Measurements from ENCODE around the gene RGS6.

Gene RGS6

GRCh38 chr14:72519543-72519942, 587.3 kb downstream of the RGS6 start:
- DNase-seq: no peak
- intact Hi-C loops (cut with DNase I): loop anchor here (5.0 kb wide), 1 partner anchor 388 kb away; no protein-coding TSS in a partner anchor

DNA sequence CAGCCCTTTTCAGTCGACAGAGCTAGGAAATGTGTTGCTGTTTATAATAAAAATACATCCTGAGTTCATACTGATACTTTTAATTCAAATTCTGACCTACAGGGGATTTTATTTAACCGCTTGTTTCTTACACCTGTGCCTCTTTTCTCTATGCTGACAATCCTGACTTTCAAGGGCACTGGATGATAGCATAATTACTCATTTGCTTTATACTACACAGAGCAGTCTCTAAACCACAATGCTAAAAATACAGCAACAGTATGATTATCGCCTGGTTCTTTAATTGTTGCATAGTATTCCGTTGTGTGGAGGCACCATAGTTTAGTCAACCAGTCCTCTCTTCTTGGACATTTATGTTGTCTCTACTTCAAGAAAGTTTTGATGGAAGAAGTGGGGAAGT, 588.8 kb downstream of the RGS6 start:
- DNase-seq: no peak
- intact Hi-C loops (cut with DNase I): no loop called here

- intact Hi-C loops (cut with DNase I): no loop called here
- DNase-seq: no peak
Observed at GRCh38 chr14:72521968-72522741, 589.9 kb downstream of the RGS6 start.

GRCh38 chr14:72522847-72523246, 590.6 kb downstream of the RGS6 start:
- intact Hi-C loops (cut with DNase I): no loop called here
- DNase-seq: no peak

- DNase-seq: no peak
- intact Hi-C loops (cut with DNase I): no loop called here
Observed at GRCh38 chr14:72523424-72524294, 591.4 kb downstream of the RGS6 start.

DNA sequence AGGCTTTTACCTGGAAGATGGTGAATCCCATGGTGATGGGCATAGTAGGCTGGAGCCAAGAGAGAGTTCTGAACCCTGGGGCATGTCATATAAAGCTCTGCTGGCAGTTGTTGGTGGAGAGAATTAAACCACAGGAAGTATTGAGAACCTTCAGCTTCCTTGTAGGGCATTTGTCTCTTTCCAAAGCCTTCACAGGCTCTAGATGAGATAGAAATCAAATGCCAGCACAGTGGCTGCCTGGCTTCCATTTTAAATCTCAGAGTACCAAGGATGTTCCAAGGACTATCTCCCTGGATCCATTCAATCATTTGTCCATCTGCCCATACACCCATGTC, 592.0 kb downstream of the RGS6 start:
- intact Hi-C loops (cut with DNase I): no loop called here
- DNase-seq: no peak

DNA sequence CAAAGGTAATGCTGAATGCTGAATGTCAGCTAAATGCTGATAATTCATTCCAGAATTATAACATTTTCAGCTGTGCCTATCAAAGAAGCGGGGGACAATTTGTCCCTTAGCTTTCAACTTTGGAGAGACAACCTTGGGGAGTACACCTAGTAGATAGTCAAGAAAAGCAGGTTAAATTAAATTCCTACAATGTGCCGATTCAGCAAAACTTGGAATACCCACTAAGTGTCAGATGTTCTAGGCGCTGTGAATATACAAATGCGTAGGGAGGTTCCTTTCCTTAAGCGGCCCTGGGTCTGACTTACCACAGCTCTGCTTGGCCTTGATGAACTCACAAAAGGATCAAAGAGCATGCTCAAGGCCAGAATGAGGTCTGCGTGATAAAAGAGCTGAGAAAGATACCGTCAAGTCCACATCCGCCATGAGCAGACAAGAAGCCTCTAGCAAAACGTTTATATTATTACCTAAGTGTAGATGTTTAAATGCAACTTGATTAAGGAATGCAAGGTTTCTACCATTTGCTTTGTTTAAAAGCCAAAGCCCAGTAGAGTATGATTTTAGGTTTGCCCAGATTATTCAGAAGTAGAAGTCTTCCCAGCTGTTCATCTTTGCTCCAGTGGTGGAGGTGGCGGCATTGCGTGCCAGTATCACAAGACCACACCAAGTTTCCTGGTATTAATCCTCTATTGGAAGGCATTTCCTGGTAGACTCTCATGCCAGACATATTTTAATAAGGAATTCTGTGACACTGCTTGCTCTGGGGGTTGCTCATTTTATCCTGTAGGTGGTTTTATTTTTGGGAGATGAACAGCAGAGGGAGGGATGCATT, 593.1 kb downstream of the RGS6 start:
- intact Hi-C loops (cut with DNase I): no loop called here
- DNase-seq: peak in 3 of 42 donors; percentile 18 to 57 (median 42)

DNA sequence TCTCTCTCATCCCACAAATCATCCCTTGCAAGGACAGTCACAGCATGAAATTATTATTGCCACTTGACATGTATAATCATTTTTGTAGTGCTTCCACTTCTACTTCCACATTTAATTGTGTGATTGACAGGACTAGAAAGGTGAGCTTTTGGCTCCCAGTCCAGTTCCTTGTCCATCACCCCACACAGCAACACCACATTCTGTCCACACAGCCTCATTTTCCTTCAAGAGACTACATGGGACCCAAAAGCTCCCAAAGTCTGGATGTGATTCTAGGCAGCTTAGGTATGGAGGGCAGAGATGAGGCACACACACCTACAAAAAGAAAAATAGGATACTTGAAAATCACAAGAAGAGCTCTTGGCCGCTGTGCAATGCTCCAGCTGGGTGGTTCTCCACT, 595.4 kb downstream of the RGS6 start:
- no peak for DNase-seq
- intact Hi-C loops (cut with DNase I): no loop called here

- DNase-seq: no peak
- intact Hi-C loops (cut with DNase I): no loop called here
Observed at GRCh38 chr14:72528059-72528862, 596.0 kb downstream of the RGS6 start.

GRCh38 chr14:72528863-72529175, 596.6 kb downstream of the RGS6 start:
- DNase-seq: no peak
- intact Hi-C loops (cut with DNase I): no loop called here

DNA sequence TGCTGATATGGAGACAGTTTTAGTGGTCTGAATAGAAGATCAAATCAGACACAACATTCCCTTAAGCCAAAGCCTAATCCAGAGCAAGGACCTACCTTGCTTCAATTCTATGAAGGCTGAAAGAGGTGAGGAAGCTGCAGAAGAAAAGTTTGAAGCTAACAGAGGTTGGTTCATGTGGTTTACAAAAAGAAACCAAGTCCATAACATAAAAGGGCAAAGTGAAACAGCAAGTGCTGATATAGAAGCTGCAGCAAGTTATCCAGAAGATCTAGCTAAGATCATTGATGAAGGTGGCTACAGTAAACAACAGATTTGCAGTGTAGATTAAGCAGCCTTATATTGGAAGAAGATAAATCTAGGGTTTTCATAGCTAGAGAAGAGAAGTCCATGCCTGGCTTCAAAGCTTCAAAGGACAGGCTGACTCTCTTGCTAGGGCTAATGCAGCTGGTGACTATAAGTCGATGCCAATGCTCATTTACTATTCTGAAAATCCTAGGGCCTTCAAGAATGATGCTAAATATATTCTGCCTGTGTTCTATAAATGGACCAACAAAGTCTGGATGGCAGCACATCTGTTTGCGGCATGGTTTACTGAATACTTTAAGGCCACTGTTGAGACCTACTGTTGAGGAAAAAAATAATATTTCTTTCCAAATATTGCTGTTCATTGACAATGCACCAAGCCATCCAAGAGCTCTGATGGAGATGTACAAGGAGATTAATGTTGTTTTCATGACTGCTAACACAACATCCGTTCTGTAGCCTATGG, 600.6 kb downstream of the RGS6 start:
- DNase-seq: no peak
- intact Hi-C loops (cut with DNase I): no loop called here

DNA sequence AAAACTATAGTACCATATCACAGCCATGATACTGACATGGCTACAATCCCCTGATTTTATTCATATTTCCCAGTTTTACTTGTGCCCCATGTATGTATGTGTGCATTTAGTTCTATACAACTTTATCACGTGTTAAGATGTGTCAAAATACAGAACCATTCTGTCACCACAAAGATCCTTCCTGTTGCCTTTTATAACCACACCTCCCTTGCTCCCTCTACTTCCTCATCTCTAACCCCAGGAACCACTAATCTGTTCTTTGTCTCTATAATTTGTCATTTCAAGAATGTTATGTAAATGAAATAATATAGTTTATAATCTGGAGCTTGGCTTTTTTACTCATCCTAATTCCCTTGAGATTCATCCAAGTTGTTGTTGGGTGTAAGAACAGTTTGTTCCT, 603.3 kb downstream of the RGS6 start:
- intact Hi-C loops (cut with DNase I): no loop called here

DNA sequence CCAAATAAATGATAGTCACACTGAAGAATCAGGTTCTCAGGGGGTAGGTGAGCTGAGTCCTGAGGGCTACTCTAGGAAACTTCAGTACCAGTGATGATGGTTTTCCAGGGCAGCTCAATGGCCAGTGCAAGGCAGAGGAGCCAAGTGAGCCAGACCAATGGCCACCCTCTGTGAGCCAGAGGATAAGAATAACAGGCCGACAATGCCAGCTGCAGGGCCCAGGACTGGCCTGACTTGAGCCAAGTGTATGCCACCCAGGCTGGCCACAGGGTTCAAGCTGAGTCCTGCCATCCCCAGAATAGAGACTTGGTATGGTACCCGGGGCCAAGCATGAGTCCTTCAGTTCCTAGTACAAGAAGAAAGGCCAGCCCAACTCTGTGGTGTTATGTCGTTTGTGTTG, 606.2 kb downstream of the RGS6 start:
- no peak for DNase-seq
- intact Hi-C loops (cut with DNase I): no loop called here

More for the DNA sequence above, 603.3 kb downstream of the RGS6 start:
- DNase-seq: no peak

DNA sequence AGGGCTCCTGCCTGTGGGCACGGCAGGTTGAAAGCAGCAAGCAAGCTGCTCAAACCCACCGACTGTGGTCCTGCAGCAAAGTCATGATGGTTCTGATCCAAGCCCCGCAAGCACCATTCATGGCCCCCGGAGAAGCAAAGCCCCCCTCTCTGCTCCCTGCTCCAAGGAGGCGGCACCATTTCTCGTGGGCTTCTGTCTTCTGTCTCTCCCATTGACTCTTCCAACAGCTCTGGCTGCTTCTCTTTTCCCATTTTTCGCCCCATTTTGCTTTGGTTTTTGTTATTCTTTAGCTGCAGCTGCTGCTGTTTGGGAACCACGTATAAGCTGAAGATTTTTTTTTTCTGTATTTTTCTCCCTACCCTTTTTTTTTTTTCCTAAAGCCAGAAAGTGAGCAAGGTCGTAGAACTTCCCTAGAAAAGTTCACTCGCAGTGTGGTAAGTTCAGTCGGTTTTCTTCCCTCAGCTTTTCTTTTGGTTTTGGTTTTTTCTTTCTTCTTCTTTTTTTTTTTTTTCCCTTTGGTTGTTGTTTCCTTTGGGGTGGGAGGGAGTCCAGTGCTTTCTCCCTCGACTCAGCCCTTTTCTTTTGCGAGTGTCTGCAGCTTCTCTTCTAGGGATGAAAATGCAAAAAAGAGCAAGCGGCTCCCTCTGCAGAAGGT, 607.6 kb downstream of the RGS6 start:
- intact Hi-C loops (cut with DNase I): no loop called here
- peak in 1 of 42 donors; percentile 11 for DNase-seq

DNA sequence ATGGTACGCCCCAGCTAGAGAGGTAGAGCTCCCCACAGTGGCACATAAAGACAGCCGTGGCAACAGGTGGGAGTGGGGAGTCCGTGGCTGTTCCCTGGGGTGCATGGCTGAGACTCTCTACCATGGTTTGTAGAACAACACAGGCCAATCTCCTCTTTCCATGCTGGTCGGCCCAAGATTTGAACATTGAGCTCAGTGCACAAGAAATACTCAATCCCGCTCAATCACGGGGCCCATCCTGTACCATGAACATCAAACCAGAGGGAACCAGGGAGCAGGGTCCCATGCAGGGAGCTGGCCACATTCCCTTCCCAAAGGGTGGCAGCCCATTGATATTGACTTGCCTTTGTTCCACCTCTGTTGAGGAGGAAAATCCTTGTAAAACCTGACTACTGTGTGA, 608.6 kb downstream of the RGS6 start:
- intact Hi-C loops (cut with DNase I): no loop called here

GRCh38 chr14:72541546-72541945, 609.3 kb downstream of the RGS6 start:
- intact Hi-C loops (cut with DNase I): no loop called here
- DNase-seq: peak in 1 of 42 donors; percentile 2

More for the DNA sequence above, 608.6 kb downstream of the RGS6 start:
- peak in 1 of 42 donors; percentile 8 for DNase-seq

GRCh38 chr14:72543341-72543740, 611.1 kb downstream of the RGS6 start:
- intact Hi-C loops (cut with DNase I): no loop called here
- DNase-seq: peak in 1 of 42 donors; percentile 0

All from head of caudate nucleus (tissue), 42 donors.